ENCODE measurements around the gene STPG2. TPM values are rescaled to one million over a fixed set of nuclear protein-coding genes. Genes with fewer than 3 reads are reported as not detected.

Gene STPG2
- total and polyA plus RNA-seq, 7 donors: 0.06 to 0.71 (median 0.33) TPM; not detected in 4

DNA sequence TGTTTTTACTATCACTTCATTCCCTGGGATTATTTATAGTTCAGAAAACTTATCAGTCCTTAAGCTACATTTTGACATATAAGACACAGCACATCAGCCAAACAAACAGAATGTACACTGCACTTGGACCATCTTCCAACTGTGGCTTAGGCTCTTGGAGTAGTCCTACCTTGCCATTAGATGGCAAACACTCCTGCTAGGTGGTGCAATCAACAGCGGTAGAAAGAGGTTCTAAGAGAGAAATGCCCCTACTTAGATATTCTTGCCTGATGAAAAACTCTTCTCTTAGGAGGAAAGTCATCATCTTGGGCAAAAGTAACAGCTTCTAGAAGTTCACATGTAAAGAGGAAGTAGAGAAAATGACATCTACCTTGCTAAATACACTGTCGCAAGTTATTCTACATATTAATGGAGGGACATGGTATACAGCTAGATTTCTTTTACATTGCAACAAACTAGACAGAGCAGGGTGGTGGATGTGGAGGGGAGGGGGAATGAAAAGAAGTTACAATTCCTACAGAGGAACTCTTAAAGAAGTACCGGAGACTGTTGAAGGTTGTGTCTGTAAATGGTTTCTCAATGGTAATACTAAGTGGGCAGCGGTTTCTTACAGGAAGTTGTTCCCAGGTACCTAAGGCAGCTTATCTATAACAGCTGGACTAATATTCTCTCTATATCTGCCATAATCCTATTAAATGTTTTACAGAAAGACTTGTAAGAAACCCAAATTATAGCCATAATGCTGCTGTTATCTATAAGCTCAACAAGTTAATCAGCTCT, 8.1 kb upstream of the STPG2 start:
- no peaks in the 10 kb centered on the region for H3K9me3 ChIP-seq
- no peak overlapping the region for H3K4me3 ChIP-seq
- H3K27ac ChIP-seq: no peak overlapping the region
- WGBS, 2 donors: 73 to 83% methylated on average over 4 of the region's 4 CpGs
- no peaks in the 10 kb centered on the region for H3K4me1 ChIP-seq
- no peaks in the 10 kb centered on the region for H3K27me3 ChIP-seq
- no peaks in the 10 kb centered on the region for H3K36me3 ChIP-seq
- TF ChIP-seq EP300 (IDR thresholded peaks at IDR 0.05): no peak
- TF ChIP-seq POLR2A (IDR thresholded peaks at IDR 0.05): no peak
- TF ChIP-seq POLR2AphosphoS5 (IDR thresholded peaks at IDR 0.05): no peak
- TF ChIP-seq CTCF (IDR thresholded peaks at IDR 0.05): no peak
- no peak for DNase-seq
- intact Hi-C loops (cut with DNase I): no loop called here

DNA sequence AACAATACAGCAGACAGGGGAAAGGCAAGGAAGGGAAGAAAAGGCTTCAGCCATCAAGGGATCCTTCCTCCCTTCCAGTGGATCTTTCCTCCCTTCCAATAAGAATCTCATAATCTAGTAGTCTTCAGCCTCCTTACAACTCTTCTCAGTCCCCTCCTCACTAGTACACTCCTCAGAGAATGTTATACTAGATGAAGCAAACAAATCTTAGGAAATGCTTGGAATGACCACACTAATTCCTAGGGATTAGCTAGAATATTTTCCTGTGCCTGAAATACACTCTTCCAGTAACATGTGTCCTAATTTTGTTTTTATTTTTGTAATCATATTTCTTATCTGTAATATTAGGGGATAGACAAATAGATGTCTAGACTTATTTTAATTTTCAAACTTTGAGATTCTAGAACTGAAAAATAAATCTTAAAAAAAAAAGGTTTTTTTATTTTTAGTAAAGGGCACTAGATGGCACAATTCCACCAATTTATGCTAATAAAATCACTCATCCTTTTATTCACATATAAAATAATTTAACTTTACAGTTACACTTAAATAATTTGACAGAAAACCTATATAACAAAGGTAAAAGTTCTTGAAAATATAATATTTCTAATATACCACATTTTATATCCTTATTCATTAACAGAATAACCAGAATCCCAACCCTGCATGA, 7.0 kb upstream of the STPG2 start:
- no peaks in the 10 kb centered on the region for H3K36me3 ChIP-seq
- H3K4me3 ChIP-seq: no peak overlapping the region
- no peaks in the 10 kb centered on the region for H3K4me1 ChIP-seq
- TF ChIP-seq POLR2A (IDR thresholded peaks at IDR 0.05) (no peak), CTCF (IDR thresholded peaks at IDR 0.05) (no peak), POLR2AphosphoS5 (IDR thresholded peaks at IDR 0.05) (no peak), EP300 (IDR thresholded peaks at IDR 0.05) (no peak)
- H3K27ac ChIP-seq: no peak overlapping the region
- no peaks in the 10 kb centered on the region for H3K27me3 ChIP-seq
- intact Hi-C loops (cut with DNase I): no loop called here
- H3K9me3 ChIP-seq: no peaks in the 10 kb centered on the region
- DNase-seq: no peak

- Histone ChIP-seq H3K36me3 (no peaks in the 10 kb centered on the region), H3K27me3 (no peaks in the 10 kb centered on the region), H3K27ac (no peak overlapping the region), H3K9me3 (no peaks in the 10 kb centered on the region), H3K4me3 (no peak overlapping the region), H3K4me1 (peaks cover 0 to 3% (median 0%) of the 10 kb centered on the region in 4 donors)
- intact Hi-C loops (cut with DNase I): no loop called here
- DNase-seq: no peak
- TF ChIP-seq EP300 (IDR thresholded peaks at IDR 0.05) (no peak), POLR2AphosphoS5 (IDR thresholded peaks at IDR 0.05) (no peak), CTCF (IDR thresholded peaks at IDR 0.05) (no peak), POLR2A (IDR thresholded peaks at IDR 0.05) (no peak)
Observed at GRCh38 chr4:98148856-98149255, 5.6 kb upstream of the STPG2 start.

DNA sequence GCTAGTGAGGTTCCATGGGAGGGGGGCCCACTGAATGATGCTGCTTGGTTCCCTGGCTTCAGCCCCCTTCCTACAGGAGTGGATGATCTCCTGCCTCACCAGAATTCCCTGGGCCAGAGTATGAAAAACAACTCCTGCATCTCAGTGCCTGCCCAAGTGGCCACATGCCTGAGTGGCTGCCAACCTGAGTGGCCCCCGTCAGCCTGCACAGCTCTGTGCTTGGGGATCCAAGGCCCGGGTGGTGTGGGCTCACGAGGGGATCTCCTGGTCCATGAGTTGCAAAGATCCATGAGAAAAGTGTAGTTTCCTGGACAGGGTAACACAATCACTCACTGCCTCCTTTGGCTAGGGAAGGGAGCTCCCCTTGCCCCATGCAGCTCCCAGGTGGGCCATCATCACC, 17.1 kb downstream of the STPG2 start:
- TF ChIP-seq POLR2AphosphoS5 (IDR thresholded peaks at IDR 0.05) (no peak), CTCF (IDR thresholded peaks at IDR 0.05) (no peak), EP300 (IDR thresholded peaks at IDR 0.05) (no peak), POLR2A (IDR thresholded peaks at IDR 0.05) (no peak)
- no peaks in the 10 kb centered on the region for H3K36me3 ChIP-seq
- H3K27ac ChIP-seq: no peak overlapping the region
- WGBS, 2 donors: 59 to 95% methylated on average over 3 of the region's 3 CpGs
- peaks cover 0 to 2% (median 0%) of the 10 kb centered on the region in 4 donors for H3K9me3 ChIP-seq
- intact Hi-C loops (cut with DNase I): no loop called here
- no peaks in the 10 kb centered on the region for H3K27me3 ChIP-seq
- DNase-seq: no peak
- H3K4me1 ChIP-seq: no peaks in the 10 kb centered on the region
- H3K4me3 ChIP-seq: no peak overlapping the region
